Frontal cortex (tissue), 4 donors: ENCODE measurements around the gene ZFYVE9. TPM values are rescaled to one million over a fixed set of nuclear protein-coding genes. Genes with fewer than 3 reads are reported as not detected.

Experiments used
- DNase-seq, 2 donors: peaks; one replicate each; pipeline ENCODE4 v3.0.0; 2012; ENCODE audit warnings: low spot score in 2 of 2
- FAIRE-seq: peaks from 2 replicates; lab custom pipeline; 2012; peaks lifted over from hg19 to GRCh38; lab: Jason Lieb, UNC
- total RNA-seq: library from RNA; depleted of rRNA; stranded (reverse); fragments of >200 nt; gene quantifications from one replicate; pipeline ENCODE4 v1.2.3, GENCODE V29; 2014
- donor health status: control.
- donor health status: control.
- donor health status: control.

Gene ZFYVE9
- total RNA-seq, 1 donor from 2014 or later = 79.1 TPM

DNA sequence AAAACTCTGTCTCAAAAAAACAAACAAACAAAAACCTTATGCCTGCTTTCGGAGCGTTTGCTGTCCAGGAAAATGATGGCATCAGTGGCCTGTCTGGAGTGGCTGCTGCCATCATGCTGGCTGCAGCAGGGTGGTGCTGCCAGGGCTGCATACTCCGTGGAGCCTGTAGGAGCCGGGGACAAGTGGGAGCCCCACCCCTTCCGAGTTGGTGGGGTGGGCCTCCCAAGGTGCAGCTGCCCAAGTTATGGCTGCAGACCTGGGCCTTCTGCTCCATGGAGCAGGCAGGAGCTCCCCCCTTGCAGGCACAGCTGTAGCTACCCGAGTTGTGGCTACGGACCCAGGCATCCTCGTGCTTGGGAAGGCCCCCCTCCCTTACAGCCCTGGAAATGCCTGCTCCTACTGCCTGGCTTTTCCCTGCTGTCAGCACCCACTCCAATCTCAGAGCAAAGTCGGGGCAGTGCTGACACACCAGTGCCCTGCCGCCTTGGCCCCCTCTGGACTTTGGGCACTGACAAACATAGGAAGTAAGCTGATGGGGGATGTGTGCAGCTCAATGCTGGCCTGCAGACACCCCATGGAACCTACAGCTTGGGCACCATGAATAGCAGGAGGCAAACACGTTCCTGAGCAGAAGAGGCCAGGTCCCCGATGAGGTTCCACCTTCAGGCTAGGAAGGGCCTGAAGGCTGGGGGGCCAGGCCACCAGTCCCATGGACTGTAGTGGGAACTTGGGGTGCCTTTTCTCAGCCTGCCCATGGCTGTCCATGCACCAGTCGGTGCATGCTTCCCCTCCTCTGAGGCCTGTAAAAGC is 163.7 kb downstream of the ZFYVE9 start:
- DNase-seq (no peak), FAIRE-seq (no peak)

DNA sequence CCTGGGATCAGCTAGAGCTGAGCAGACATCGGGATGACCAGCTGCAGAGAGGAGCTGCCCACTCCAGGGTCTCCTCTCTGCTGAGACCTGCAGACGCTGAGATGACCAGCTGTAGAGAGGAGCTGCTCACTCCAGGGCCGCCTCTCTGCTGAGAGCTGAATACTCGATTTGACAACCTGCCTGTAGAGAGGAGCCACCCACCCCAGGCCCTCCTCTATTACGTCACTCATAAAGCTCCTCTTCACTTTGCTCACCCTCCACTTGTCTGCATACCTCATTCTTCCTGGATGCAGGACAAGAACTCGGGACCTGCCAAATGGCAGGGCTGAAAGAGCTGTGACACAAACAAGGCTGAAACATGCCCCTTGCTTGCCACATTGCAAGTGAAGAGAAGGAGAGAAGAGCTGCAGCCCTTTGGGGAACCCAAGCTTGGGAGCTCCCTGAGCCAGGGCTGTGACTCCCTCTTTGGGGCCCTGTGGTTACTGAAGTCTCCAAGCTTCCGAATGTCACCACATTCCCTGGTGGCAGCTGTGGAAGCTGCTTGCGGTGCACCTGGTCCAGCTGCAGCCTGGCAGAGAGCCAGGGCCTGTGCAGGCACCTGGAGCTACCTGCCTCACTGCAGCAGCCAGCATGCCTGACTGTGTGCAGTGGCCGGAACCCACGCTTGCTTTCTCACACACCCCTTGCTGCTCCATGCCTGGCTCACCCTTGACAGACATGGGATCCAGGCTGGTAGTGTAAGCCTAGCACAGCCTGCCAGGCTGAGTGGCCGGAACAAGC is 164.5 kb downstream of the ZFYVE9 start:
- DNase-seq = no peak
- no peak for FAIRE-seq

DNA sequence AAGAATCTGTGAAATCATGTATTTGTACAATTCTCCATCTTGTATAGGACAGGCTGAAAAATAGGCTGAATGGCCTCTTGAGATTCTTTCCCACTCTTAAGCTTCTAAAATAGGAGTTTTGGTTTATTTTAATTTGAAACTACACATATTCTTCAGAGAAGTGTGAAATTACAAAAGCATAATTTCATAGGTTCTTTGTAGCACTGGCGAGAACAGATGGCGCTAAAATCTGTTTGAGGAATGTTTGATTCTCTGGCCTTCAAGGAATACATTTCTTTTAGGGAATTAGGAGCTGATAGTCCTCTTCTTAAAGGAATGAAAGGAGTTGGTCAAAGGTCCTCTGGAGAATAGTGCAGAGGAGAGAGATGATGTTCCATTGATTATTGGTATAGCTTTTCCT is 179.2 kb downstream of the ZFYVE9 start:
- no peak for DNase-seq
- FAIRE-seq = no peak

DNA sequence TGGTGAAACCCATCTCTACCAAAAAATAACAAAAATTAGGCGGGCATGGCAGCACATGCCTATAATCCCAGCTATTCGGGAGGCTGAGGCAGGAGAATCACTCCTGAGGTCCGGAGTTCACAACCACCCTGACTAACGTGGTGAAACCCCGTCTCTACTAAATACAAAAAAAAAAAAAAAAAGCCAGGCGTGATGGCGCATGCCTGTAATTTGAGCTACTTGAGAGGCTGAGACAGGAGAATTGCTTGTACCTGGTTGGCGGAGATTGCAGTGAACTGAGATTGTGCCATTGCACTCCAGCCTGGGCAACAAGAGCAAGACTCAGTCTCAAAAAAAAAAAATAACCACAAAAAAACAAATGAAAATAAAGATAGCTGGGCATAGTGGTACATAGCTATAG is 181.8 kb downstream of the ZFYVE9 start:
- DNase-seq = no peak
- no peak for FAIRE-seq

DNA sequence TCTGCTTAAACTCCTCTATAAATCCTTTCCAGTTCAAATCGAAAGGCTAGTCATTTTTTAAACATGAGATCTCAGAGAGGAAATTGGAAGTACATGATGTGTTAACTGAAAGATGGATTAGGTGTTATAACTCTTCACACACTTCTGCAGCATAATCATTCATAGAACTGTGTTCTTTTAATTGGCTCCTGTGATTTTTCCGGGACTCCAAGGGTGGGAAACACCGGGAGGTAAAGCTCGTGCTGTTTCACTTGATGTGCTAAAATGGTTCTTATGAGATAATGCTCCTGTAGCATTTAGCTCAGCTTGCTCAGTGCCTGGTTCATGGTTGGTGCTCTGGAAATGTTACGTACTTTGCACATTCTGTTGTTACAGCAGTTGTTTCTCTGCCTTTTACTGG is 183.9 kb downstream of the ZFYVE9 start:
- no peak for DNase-seq
- no peak for FAIRE-seq

DNA sequence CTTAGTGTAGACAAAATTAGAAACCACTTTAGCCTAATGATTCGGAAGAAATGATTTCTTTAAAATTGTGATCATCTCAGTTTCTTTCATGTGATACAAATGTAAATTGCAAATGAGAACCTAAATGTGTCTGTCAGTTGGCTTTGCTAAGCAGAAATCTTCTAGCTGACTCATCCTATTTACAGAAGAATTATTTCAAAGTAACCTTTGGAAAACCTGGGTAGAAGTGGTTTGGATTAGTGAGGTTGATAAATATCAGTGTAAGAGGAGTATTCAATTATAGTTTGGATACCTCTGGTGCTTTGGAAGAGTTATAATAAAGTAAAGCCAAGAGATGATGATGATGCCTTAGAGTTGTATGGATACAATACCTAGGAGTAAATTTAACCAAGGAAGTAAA is 186.7 kb downstream of the ZFYVE9 start:
- FAIRE-seq (no peak), DNase-seq (no peak)

DNA sequence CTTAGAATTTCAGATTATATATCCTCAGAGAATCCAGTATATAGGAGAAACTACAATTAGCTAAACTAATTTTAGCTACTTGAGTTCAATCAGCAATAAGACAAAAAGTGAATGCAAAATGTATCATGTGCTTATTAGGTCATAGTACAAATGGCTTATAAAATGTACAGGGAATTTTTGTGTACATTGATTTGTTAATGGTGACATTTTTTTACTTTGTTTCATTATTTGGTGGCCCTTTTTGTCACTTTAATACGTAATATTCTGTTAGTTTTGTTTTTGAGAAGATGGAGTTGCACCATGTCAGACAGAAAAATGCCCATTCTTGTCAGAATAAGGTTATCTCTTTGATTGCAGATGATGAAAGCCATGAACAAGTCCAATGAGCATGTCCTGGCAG is 190.5 kb downstream of the ZFYVE9 start:
- FAIRE-seq (no peak), DNase-seq (no peak)

DNA sequence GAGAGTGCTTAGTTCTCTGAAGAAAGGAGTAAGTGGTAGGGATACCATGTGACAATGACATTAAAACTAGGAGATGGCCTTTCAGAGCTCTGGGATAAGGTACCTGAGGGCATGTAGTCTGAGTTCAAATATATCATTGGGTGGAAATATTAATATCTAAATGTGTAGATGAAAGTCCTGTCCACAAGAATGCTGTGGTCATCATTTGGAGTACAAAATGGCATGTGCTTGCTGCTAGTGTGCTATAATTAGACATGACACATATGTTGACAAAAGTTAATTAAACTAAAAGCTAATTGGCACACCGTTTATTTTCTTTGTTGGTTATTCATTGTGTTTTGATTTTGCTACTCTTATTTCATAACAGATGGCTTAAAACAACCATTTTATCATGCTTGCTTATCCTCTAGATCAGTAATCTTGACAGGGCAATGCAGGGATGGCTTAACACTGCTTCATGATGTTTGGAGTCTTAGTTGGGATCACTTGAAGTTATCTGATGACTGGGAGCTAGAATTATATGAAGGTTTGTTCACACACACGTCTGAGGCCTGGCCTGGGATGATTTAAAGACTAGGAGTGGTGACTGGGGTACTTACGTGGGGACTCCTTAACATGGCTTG is 193.1 kb downstream of the ZFYVE9 start:
- no peak for FAIRE-seq
- DNase-seq = no peak

DNA sequence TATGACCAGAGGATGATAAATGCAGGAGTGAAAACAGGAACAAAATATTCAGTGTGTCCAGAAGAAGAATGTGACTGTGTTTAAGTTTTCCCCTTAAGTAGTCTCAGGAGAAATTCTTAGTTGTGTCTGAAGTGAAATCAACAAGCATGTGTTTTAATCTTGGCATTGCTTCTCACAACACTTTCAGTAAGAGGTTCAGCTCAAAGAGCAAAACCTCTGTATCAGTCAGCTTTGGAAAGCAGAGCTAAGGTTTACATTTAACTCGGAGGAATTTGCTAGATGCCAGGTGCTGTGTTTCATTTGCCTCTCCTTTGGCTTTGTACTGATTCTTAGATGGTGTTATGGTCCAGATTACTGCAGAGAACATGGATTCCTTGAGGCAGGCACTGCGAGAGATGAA is 195.6 kb downstream of the ZFYVE9 start:
- no peak for FAIRE-seq
- no peak for DNase-seq

DNA sequence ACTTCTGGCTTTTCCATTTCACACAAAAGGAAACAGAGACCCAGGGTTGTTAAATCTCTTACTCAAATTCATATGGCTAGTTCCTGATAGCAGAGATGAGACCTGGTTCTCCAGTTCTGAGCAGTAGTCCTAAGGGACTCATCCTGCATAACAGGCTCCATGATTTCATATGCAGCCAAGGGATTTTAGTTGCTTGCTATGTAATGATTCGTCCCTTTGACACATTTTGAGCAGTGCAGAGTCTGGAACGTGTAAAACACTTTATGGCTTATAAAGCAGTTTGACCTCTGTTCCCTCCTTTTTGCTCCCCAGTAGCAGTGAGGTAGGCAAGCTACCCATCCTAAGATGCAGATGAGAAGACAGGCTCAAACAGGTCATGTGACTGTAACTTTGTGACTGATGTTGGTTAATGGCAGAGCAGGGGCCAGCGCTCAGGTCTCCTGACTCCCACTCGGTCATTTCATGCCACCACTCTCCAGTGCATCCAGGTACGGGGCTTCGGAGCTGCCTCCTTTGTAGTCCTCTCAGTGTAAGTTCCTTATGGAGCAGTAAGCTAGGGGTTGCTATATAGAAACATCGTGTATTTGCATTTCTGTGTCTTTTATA is 199.9 kb downstream of the ZFYVE9 start:
- FAIRE-seq (no peak), DNase-seq (no peak)

DNA sequence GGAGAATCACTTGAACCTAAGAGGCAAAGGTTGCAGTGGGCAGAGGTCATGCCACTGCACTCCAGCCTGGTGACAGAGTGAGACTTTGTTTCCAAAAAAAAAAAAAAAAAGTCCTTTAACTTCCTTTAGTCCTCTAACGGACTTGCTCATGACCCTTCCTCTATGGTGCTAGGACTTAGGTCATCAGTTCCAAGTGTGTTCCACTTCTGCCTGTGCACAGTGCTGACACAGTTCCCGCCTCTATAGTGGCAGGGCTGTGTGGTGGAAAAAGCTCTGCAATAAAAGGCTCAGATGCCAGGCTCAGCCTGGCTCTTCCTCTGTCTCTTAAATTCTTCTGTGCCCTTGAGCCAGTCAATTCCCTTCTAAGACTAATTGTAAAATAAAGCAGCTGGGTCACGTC is 202.1 kb downstream of the ZFYVE9 start:
- no peak for FAIRE-seq
- no peak for DNase-seq

DNA sequence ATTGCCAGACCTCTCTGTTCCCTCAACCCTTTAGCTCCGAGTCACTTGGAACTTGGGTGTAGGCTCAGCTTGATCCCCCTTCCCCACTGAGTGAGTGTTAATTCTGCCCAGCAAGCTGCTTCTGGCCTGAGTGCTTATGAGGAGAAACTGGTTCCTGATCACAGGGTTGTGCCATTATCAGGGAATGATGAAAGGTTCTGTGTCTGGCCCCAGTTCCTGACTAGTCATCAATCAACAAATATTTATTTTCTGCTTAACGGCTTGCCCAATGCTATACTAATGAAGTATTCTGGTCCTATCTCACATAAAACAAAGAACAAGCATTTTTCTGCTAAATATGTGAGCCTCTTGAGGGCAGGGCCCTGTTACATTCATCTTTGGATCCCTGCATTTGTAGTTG is 203.4 kb downstream of the ZFYVE9 start:
- DNase-seq (no peak), FAIRE-seq (no peak)

DNA sequence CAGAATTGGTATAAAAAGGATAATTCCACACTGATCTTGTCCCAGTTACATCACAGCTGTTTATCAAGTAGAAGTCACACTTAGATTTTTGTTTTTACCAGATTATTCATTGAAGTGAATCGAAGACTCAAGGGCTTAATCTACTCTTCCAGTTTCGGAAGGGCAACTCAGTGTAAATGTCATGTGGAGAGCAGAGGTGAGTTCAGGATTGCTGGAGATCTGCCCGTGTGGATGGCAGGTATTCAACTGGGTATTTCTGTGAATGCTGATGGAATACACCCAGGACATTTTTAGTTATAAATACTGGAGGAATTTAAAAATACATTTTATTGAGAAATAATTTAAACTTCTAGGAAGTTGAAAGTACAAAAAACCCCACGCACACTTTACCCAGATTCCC is 204.8 kb downstream of the ZFYVE9 start:
- DNase-seq = no peak
- no peak for FAIRE-seq

DNA sequence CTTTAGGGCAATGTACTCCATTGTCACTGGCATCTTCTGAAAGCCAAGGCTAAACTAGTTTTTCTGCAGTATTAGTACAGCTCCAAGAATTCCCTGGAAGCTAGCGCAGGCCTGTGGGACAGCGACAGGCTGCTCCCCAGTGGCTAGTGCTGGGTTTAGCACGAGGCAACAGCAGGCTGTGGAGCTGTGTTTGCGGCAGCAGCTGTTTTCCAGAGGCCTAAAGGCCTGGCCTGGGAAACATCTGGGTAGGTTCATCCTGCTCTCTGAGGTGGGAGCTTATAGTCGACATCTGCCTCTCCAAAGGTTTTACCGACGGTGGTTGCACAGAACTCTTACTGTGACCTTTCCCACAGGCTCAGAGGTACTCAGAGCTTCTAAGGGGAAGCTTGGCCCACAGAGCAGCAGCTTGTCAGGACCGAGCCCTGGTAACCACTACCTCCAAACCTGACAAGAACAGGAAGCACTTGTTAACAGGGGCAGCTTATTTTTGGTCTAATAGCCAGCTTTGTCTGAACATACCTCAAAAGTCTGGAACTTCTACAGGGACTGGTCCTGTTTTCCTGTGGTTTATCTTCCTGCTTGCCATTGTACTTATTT is 206.9 kb downstream of the ZFYVE9 start:
- FAIRE-seq (no peak), DNase-seq (no peak)

DNA sequence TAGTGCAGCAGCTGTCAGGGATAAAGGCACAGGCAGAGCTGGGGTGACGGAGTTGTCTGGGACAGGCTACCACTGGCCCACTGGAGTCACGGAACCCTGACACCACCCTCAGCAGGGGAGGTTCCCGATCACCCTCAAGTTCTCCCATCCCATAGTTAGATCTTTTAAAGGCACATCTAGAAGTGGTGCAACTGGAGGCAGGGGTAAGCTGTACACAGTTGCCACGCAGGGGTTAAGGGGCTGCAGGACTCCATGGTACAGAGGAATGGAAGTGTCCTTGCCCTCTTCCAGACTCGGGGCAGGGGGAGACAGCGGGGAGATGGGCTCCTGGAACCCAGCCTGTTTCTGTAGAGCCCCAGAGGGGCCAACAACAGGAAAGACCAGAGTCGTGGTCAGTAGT is 210.8 kb downstream of the ZFYVE9 start:
- DNase-seq (no peak), FAIRE-seq (no peak)

DNA sequence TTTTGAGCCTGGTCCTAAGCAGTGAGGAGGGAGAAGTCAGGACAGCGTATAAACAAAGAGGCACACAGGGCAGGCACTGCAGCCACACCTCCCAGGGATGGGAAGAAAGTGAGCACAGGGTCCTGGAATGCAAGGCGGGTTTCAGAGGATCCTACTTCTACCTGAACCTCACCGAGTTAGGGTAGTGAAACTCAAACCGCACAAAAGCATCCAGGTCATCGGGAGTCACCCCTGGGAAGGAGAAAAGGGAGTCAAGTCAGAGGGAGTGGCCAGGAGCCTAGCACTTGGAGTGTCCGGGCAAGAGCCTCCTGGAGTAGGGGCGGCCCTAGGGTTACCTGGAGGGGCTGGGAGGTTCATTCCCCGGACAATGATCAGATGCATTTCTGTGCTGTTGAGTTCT is 213.5 kb downstream of the ZFYVE9 start:
- FAIRE-seq (no peak), DNase-seq (no peak)

DNA sequence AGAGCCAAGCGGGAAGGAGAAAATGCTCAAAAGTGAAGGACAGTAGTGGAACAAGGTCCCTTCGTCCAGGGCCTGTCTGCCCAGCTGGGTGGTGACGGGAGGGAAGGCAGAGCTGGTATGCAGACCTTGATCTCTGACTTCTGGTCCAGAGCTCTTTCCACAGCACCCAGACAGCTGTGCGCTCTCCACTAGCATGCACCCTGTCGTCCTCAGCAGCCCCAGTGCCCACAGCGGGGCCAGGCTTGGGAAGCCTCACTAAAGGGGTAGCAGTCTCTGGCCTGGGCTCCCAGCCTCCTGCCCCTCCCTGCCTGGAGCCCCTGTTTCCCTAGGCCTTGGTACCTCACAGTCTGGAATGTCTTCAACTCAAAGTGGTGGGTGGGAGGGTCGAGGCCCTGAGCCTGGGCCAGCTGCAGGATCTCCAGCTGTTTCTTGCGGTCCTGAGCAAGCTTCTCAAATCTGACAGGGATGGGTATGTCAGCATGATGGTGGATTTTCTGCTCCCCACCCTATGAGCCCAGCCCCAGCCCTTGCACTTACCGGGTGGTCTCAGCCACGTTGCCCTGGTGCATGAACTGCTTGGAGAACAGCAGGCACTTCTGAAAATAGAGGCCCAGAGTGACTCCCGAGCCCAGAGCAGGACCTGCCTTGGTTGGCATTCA is 214.1 kb downstream of the ZFYVE9 start:
- no peak for DNase-seq
- no peak for FAIRE-seq

DNA sequence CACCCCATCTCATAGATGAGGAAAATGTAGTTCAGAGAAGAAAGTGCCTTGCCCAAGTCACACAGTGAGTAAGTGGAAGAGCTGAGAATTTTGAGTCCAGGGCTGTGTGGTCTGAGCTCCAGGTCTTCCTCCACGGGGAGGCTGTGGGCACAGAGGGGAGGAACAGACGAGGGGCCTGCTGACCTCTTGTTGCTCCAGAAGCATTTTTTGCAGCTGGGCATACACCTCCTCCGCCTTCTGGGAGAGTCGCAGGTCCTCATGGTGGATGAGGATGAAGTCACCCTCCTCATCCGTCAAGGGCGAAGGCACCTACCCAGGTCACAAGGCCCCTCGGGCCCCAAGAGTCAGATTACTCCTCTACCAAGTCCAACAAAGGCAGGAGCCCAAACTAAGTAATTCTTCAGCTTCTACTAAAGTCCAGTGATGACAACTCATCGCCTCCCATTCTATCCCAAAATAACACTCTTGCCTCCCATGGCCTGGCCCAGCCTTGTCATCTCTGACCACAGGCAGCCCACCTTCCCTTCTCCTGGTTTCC is 215.0 kb downstream of the ZFYVE9 start:
- no peak for DNase-seq
- FAIRE-seq = no peak

DNA sequence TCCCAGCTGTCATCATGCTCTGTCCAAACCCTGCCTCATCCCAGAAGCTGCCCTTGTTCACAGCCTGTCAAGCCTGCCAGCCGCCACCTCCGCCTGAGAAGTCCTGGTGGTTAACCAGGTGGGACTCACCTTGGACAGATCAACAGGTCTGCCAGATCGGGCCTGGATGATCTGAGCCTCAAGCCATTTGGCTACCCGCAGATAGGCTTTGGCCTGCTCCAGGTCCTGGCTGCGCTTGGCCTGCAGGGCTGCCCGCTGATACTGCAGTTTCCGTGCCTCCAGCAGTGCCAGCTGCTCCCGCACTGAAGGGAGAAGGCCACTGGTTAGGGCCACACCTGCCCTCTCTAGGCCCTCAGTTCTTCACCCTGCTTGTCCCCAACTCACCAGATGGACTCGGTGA is 215.5 kb downstream of the ZFYVE9 start:
- no peak for FAIRE-seq
- DNase-seq = no peak
